GM21526 (cell line): ENCODE data around the gene PAPSS2.
"Not testable (repeated sequence)": the region's sequence is repeated elsewhere in the genome, so short reads cannot be mapped to it uniquely, and the experiment has no call there.

Experiments used
- ATAC-seq: cut with Tn5 transposase; IDR thresholded peaks from one replicate; pipeline ENCODE4 v1.9.1; 2021; ENCODE audit warnings: moderate library complexity; ENCODE audit not compliant: unreplicated experiment, low FRiP score

PAPSS2 gene

DNA sequence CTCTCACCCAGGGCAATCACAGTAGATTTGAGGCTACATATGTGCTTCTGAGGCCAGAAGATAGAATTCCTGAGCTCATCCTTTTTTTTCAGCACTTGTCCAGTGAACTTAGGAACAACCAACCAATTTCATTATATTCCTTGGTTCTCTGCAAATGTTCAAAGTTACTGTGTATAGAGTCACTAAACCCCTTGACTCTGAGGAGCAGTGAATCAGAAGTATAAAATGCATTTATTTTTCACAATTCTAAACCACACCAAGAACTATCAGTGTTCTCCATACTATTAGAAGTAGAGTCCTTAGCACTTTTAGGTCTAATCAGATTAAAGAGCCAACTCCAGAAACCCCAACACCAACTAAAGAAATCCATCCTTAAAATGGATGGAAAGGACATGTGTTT is 19.6 kb upstream of the PAPSS2 start:
- ATAC-seq = no peak

DNA sequence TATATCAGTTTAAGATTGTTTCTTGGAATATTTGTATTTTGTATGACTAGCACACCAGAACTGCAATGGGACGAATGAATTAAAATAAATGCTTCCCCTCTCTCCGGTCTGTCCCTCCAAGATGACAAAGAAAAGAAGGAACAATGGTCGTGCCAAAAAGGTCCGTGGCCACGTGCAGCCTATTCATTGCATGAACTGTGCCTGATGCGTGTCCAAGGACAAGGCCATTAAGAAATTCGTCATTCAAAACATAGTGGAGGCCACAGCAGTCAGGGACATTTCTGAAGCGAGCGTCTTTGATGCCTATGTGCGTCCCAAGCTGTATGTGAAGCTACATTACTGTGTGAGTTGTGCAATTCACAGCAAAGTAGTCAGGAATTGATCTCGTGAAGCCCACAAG is 17.2 kb upstream of the PAPSS2 start:
- no peak for ATAC-seq

GRCh38 chr10:87642988-87643387 is 16.7 kb upstream of the PAPSS2 start:
- ATAC-seq = no peak

GRCh38 chr10:87643920-87644319 is 15.8 kb upstream of the PAPSS2 start:
- ATAC-seq = no peak

GRCh38 chr10:87644500-87644899 is 15.2 kb upstream of the PAPSS2 start:
- not testable (repeated sequence) for ATAC-seq

DNA sequence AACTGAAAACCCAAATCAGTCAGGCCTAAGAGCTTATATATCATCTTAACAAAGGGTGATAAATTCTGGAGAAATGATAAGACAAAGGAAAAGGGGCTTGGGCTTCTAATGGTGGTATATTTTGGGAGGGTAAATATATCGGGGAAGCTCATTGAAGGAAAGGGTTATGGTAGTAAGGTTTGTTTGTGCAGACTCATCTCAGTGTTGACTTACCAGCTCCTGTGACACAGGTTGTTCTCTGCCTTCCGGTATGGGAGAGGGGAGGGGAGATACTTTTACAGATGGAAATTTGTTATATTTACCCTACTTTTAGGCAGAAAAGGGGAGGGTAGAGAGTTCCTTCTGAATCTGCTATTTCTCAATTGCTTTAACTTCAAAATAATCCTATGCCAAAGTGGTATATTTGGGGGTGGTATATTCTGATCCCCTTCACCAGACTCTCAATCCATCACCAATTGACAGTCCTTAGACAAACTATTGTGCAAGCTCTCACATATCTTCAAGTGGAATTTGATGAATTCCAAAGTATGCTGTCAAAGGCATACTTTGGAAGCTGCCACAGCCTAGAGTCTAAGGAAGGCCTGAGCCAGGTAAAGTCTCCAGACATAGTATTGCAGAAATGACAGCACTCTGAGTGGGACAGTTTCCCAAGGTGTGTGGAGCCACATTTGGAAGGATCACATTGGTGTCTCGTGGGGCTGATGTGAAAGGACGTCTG is 13.3 kb upstream of the PAPSS2 start:
- ATAC-seq = no peak

DNA sequence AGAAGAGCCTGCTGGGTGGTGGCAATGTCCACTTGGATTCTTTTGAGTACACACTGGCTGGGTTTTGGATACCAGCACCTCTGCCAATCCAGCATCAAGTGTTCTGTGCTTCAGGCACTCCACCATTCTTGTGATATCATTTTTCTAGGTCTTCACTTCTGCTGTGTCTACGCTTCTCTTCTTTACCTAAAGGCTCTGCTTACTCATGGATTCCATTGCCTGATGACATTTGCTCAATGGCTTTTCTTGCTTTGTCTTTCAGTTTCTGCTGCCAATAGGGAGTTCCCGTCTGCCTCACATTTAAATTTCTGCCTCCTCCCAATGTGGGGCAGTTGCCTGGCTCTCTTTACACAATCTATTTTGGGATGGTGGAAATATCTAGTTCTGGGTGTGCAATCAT is 12.7 kb upstream of the PAPSS2 start:
- no peak for ATAC-seq

DNA sequence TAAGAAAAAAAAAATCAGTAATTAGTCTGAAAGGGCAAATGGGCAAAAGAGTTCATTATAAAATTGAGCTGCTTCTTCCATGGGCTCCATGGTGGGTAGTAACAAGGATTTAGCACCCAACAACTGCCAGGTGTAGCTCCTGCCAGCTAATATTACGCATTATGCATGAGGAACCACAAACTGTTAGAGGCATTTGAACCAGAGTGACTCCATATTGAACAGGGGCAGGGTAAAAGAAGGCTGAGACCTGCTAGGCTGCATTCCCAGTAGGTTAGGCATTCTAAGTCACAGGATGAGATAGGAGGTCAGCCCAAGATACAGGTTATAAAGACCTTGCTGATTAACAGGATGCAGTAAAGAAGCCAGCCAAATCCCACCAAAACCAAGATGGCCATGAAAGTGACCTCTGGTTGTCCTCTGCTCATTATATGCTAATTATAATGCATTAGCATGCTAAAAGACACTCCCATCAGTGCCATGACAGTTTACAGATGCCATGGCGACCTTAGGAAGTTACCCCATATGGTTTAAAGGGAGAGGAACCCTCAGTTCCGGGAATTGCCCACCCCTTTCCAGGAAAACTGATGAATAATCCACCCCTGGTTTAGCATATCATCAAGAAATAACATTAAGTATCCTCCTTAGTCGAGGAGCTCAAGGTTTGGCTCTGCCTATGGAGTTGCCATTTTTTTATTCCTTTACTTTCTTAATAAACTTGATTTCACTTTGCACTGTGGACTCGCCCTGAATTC is 8.7 kb upstream of the PAPSS2 start:
- ATAC-seq = no peak

DNA sequence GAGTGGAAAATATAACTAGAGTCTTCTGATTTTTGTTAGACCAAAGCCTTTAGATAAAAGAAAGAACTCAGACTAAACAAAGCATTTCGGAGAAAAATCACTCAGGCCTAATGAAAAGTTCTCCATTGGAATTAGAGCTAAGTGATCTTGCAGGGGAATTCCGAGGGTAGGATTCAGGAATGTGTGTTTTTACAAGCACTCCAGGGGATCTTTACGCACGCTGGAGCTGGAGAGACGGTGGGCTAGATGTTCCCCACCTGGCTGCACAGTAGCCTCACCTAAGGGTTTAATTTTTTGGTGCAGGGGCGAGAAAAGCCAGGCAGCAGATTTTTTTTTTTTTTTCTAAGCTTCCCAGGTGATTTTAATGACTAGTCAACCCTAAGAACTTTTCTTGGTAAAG is 7.9 kb upstream of the PAPSS2 start:
- ATAC-seq = no peak

- ATAC-seq = no peak
These were observed 7.4 kb upstream of the PAPSS2 start for GRCh38 chr10:87652261-87652660.

DNA sequence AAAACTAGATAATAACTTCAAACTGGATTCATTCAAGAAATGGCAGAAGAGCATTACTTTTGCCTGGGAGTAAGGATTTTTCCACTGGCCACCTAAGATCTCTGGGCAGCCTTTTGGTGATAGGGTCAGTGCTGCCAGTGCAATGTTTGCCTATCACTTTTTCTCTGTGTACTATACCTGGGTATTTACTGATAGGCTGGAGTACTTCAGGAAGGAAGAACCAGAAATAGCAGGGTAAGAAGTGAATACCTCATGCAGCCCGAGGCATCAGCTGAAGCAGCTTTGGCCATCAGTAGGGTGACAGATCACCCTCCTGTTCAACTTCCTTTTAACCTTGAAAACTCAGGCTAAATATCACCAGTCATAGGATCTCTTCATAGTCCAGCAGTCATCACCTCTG is 5.5 kb upstream of the PAPSS2 start:
- ATAC-seq = no peak

- no peak for ATAC-seq
These were observed 3.1 kb upstream of the PAPSS2 start for GRCh38 chr10:87656431-87657072.

GRCh38 chr10:87657371-87657770 is 2.3 kb upstream of the PAPSS2 start:
- no peak for ATAC-seq

GRCh38 chr10:87658321-87658795 is 1.3 kb upstream of the PAPSS2 start:
- no peak for ATAC-seq

GRCh38 chr10:87658858-87659555 is 671 bp upstream of the PAPSS2 start:
- ATAC-seq = no peak

- no peak for ATAC-seq
These were observed 931 bp downstream of the PAPSS2 start for GRCh38 chr10:87660484-87661133.

GRCh38 chr10:87661861-87662785 is 2.4 kb downstream of the PAPSS2 start:
- no peak for ATAC-seq

DNA sequence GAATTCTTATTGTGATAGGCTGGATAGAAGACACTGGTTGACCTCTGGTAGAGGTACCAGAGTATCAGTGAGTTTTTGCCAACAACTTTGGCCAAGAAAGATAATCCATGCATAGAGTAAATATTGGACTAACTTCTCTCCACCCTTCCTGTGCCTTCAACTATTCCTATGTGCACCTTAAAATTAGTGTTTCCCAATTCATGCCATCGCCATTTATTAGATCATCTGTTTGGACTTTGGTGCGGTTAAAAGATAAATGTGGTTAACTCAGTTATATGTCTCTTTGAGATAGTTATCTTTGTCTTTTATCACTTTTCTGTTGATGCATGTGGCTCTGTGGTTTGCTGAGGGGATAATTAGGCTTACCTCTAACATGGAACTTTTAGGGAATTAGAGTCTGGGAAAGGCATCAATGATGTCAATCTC is 4.6 kb downstream of the PAPSS2 start:
- no peak for ATAC-seq

DNA sequence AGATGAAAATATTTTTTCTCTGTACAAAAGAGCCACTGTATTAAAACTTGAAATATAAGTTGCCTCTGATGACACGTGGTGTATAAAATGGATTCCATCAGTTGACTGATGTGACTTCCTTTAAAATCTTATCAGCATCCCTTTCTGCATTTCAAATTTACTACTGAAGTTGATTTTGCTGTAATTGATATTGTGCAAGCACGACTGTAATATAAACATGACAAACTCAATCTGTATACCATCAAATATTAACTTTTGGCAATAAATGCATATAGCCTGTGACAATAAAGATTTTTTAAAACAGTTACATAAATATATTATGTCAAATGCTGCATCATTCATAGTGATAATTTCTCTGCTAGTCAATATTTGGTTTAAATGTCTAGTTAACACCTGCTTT is 7.8 kb downstream of the PAPSS2 start:
- no peak for ATAC-seq
